ENCODE data around the gene CSNK1G1. TPM values are rescaled to one million over a fixed set of nuclear protein-coding genes. Genes with fewer than 3 reads are reported as not detected.
"Not testable (repeated sequence)": the region's sequence is repeated elsewhere in the genome, so short reads cannot be mapped to it uniquely, and the experiment has no call there.

The CSNK1G1 gene
- total RNA-seq, 4 donors from 2014 or later, result 16.5 to 41.8 (median 33.3) TPM

DNA sequence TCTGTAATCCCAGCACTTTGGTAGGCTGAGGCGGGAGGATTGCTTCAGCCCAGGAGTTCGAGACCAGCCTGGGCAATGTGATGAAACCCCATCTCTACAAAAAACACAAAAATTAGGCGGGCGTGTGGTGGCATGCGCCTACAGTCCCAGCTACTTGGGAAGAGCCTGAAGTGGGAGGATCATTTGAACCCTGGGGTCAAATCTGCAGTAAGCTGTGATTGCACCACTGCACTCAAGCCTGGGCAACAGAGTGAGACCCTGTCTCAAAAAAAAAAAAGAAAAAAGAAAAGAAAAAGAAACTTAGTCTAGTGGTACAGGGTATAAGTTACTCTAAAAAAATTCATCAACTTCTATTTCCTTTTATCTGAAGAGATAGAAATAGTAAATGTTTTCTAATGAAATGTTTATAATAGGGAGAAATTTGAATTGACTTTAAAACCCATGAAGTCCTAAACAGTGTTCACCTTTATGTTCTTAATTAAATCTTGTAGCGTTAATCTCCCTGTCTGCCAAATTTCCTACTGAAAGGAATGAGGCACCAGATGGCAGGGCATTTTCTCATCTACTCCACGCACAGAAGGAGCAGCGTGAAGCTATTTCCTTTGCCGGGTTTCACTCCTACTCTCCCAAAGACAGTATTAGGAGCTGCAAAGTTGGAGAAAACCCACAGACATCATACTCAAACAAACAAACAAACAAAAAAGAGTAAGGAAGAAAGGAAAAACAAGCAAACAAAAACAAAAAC, 23.4 kb upstream of the CSNK1G1 start:
- intact Hi-C loops (cut with DNase I; ENCODE audit: low total_unique reads), result no loop called here
- TF ChIP-seq, protein P1, sequence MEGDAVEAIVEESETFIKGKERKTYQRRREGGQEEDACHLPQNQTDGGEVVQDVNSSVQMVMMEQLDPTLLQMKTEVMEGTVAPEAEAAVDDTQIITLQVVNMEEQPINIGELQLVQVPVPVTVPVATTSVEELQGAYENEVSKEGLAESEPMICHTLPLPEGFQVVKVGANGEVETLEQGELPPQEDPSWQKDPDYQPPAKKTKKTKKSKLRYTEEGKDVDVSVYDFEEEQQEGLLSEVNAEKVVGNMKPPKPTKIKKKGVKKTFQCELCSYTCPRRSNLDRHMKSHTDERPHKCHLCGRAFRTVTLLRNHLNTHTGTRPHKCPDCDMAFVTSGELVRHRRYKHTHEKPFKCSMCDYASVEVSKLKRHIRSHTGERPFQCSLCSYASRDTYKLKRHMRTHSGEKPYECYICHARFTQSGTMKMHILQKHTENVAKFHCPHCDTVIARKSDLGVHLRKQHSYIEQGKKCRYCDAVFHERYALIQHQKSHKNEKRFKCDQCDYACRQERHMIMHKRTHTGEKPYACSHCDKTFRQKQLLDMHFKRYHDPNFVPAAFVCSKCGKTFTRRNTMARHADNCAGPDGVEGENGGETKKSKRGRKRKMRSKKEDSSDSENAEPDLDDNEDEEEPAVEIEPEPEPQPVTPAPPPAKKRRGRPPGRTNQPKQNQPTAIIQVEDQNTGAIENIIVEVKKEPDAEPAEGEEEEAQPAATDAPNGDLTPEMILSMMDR (IDR thresholded peaks at IDR 0.05), result no peak
- TF ChIP-seq POLR2A (IDR thresholded peaks at IDR 0.05), result no peak
- DNase-seq, result no peak
- H3K36me3 ChIP-seq, result no peaks in the 10 kb centered on the region
- no peaks in the 10 kb centered on the region for H3K4me1 ChIP-seq
- H3K27ac ChIP-seq, result no peak overlapping the region
- no peak overlapping the region for H3K4me3 ChIP-seq
- no peaks in the 10 kb centered on the region for H3K27me3 ChIP-seq
- no peaks in the 10 kb centered on the region for H3K9me3 ChIP-seq

DNA sequence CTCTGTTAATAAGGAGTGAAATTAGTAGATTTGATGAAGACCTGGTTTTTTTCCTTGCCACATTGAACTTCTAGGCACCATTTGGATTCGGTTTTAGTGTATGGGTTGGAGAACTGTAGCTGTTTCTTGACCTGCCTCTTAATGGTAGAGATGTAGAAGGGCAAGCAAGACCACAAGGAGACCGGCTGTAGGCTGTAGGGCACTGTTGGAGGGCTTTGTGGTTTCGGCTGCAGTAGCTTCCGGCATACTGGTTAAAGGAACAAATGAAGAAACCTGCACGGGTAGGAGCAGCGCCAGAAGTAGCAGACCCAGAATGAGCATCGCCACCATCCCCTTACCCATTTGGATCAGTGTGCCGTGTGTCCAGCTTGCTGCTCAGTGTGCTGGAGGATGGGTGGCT, 17.4 kb upstream of the CSNK1G1 start:
- Histone ChIP-seq H3K4me1 (no peaks in the 10 kb centered on the region), H3K4me3 (no peak overlapping the region), H3K9me3 (no peaks in the 10 kb centered on the region), H3K27ac (no peak overlapping the region), H3K36me3 (no peaks in the 10 kb centered on the region), H3K27me3 (no peaks in the 10 kb centered on the region)
- TF ChIP-seq, protein P1 (IDR thresholded peaks at IDR 0.05), result no peak
- TF ChIP-seq POLR2A (IDR thresholded peaks at IDR 0.05), result no peak
- intact Hi-C loops (cut with DNase I; ENCODE audit: low total_unique reads), result no loop called here
- DNase-seq, result no peak

DNA sequence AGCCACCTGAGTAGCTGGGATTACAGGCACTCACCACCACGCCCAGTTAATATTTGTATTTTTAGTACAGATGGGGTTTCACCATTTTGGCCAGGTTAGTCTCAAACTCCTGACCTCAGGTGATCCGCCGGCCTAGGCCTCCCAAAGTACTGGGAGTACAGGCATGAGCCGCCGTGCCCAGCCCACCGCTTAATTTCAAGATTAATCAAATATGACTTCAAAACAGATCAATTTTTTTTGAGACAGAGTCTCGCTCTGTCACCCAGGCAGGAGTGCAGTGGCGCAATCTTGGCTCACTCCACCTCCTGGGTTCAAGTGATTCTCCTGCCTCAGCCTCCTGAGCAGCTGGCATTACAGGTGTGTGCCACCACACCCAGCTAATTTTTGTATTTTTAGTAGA, 15.4 kb upstream of the CSNK1G1 start:
- H3K27ac ChIP-seq; H3K4me1 ChIP-seq; H3K36me3 ChIP-seq; H3K27me3 ChIP-seq; intact Hi-C loops (cut with DNase I; ENCODE audit: low total_unique reads); DNase-seq; H3K9me3 ChIP-seq; H3K4me3 ChIP-seq: not testable (repeated sequence)

DNA sequence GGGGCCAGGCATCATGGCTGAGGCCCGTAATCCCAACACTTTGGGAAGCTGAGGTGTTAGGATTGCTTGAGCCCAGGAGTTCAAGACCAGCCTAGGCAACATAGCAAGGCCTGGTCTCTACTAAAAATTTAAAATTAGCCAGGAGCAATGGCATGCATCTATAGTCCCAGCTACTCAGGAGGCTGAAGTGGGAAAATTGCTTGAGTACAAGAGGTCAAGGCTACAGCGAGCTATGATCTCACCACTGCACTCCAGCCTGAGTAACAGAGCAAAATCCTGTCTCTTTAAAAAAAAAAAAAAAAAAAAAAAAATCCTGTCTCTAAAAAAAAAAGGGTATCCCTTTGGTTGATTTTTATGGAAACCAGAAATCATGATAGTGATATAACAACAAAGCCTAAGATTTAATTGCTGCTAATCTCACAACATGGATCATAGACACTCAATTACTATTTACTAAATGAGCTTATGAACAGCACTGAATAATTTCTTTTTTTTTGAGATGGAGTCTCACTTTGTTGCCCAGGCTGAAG, 13.2 kb upstream of the CSNK1G1 start:
- Histone ChIP-seq H3K4me1 (no peaks in the 10 kb centered on the region), H3K9me3 (no peaks in the 10 kb centered on the region), H3K27me3 (no peaks in the 10 kb centered on the region), H3K27ac (no peak overlapping the region), H3K4me3 (no peak overlapping the region), H3K36me3 (no peaks in the 10 kb centered on the region)
- DNase-seq, result no peak
- intact Hi-C loops (cut with DNase I; ENCODE audit: low total_unique reads), result no loop called here
- TF ChIP-seq, protein P1 (IDR thresholded peaks at IDR 0.05), result no peak
- no peak for TF ChIP-seq POLR2A (IDR thresholded peaks at IDR 0.05)

DNA sequence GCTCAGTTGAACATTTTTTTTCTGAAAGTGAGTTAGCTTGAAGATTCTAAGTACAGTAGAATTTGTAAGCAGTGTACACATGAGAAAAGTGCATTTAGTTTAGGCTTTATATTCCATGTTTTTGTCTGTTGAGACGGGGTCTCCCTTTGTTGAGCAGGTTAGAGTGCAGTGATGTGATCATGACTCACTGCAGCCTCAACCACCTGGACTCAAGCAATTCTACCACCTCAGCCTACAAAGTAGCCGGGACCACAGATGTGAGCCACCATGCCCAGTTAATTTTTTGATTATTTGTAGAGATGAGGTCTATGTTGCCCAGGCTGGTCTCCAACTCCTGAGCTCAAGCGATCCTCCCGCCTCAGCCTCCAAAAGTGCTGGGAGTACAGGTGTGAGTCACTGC, 5.3 kb upstream of the CSNK1G1 start:
- Histone ChIP-seq H3K9me3 (no peaks in the 10 kb centered on the region), H3K4me1 (peaks cover 0 to 7% of the 10 kb centered on the region in 2 donors), H3K27me3 (no peaks in the 10 kb centered on the region), H3K36me3 (no peaks in the 10 kb centered on the region), H3K27ac (no peak overlapping the region), H3K4me3 (no peak overlapping the region)
- TF ChIP-seq POLR2A (IDR thresholded peaks at IDR 0.05), result no peak
- TF ChIP-seq, protein P1 (IDR thresholded peaks at IDR 0.05), result no peak
- intact Hi-C loops (cut with DNase I; ENCODE audit: low total_unique reads), result no loop called here
- no peak for DNase-seq

Measured in uterus (tissue), 4 donors.